GM10248 (cell line): Measurements from ENCODE around the gene DISC1.

ENCODE experiments used
- CTCF ChIA-PET: fragments of 300-600 bp; sonication (Branson Sonifier 250); formaldehyde crosslinking; extraction: SDS; loops from one replicate; lab custom pipeline; 2021; ENCODE audit warnings: antibody characterized with exemption; lab: Yijun Ruan, JAX
- POLR2A ChIA-PET: fragments of 350-650 bp; sonication (Branson Sonifier 250); formaldehyde crosslinking; extraction: SDS; loops from one replicate; lab custom pipeline; 2020; ENCODE audit warnings: antibody characterized with exemption; lab: Yijun Ruan, JAX
- DNase-seq: peaks from one replicate; pipeline ENCODE4 v3.0.0; 2012; ENCODE audit errors: extremely low spot score
- TF ChIP-seq, protein P1 (sequence below): IDR thresholded peaks from 2 replicates; pipeline ENCODE4 v1.5.1; 2012; ENCODE audit warnings: mild to moderate bottlenecking, low read depth; ENCODE audit errors: extremely low read depth, missing control alignments, control extremely low read depth

DISC1 gene

DNA sequence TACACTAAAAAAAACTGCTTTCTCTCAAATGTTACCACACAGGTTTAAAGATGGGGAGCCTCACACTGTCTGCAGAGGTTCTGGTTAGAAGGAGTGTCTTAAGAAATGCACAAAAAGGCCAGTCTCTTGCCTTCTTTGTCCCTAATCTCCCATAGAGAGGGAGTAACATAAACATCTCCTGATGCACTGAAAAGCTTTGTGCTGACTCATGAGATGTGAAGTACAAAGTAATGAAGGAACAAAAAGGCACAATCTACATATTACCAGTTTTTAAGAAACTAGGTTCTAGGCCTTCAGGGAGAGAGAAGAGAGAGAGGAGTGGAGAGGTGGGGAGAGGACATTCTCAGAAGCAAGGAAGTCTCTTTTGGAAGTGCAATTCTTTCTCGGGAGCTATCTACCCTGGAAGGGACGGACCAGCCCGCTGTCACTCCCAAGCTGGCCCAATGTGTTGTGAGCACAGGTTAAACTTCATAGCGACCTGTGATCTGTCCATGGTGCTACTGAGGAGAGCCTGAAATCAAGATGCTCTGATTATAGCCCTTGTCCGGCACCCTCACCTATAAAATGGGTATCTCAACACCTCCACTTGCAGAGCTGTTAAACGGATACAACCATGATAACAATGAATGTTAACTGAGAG lies 458.1 kb downstream of the DISC1 start:
- DNase-seq = no peak
- ChIA-PET CTCF (interaction anchor here (1.6 kb wide), 1 partner anchor 9 kb away, joined by 3 read pairs; no protein-coding TSS in a partner anchor), POLR2A (no interaction called here)
- TF ChIP-seq, protein P1, sequence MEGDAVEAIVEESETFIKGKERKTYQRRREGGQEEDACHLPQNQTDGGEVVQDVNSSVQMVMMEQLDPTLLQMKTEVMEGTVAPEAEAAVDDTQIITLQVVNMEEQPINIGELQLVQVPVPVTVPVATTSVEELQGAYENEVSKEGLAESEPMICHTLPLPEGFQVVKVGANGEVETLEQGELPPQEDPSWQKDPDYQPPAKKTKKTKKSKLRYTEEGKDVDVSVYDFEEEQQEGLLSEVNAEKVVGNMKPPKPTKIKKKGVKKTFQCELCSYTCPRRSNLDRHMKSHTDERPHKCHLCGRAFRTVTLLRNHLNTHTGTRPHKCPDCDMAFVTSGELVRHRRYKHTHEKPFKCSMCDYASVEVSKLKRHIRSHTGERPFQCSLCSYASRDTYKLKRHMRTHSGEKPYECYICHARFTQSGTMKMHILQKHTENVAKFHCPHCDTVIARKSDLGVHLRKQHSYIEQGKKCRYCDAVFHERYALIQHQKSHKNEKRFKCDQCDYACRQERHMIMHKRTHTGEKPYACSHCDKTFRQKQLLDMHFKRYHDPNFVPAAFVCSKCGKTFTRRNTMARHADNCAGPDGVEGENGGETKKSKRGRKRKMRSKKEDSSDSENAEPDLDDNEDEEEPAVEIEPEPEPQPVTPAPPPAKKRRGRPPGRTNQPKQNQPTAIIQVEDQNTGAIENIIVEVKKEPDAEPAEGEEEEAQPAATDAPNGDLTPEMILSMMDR = no peak

- TF ChIP-seq, protein P1 = no peak
- ChIA-PET CTCF (no interaction called here), POLR2A (no interaction called here)
- no peak for DNase-seq
Measured at GRCh38 chr1:232090816-232091215, 464.2 kb downstream of the DISC1 start.
